ENCODE data around the gene UBQLNL.

Gene UBQLNL

GRCh38 chr11:5516599-5516998 is at the start of gene UBQLNL:
Gene UBQLNL, minus strand, starts transcription at chr11:5516699. Its CDS starts 258 bp downstream, at chr11:5516441.
- no peak for DNase-seq (ENCODE audit: low spot score)

- DNase-seq (ENCODE audit: low spot score), result no peak
Measured at GRCh38 chr11:5564259-5565019, 47.9 kb upstream of the UBQLNL start.

GRCh38 chr11:5557751-5558150 is 41.3 kb upstream of the UBQLNL start:
- DNase-seq (ENCODE audit: low spot score), result no peak

- DNase-seq (ENCODE audit: low spot score), result no peak
Measured at GRCh38 chr11:5556596-5557188, 40.2 kb upstream of the UBQLNL start.

GRCh38 chr11:5553343-5553742 is 36.8 kb upstream of the UBQLNL start:
- no peak for DNase-seq (ENCODE audit: low spot score)

GRCh38 chr11:5550440-5551095 is 34.1 kb upstream of the UBQLNL start:
- DNase-seq (ENCODE audit: low spot score), result no peak

- DNase-seq (ENCODE audit: low spot score), result no peak
Measured at GRCh38 chr11:5548440-5548839, 31.9 kb upstream of the UBQLNL start, which contains the start of gene OR52H1. Gene OR52H1, minus strand, starts transcription at chr11:5548540. Its CDS starts 3,035 bp downstream, at chr11:5545505.

- DNase-seq (ENCODE audit: low spot score), result no peak
Measured at GRCh38 chr11:5547982-5548381, 31.5 kb upstream of the UBQLNL start.

- no peak for DNase-seq (ENCODE audit: low spot score)
Measured at GRCh38 chr11:5546457-5546856, 30.0 kb upstream of the UBQLNL start.

GRCh38 chr11:5541427-5541826 is 24.9 kb upstream of the UBQLNL start:
- no peak for DNase-seq (ENCODE audit: low spot score)

GRCh38 chr11:5536482-5536881 is 20.0 kb upstream of the UBQLNL start:
- no peak for DNase-seq (ENCODE audit: low spot score)

GRCh38 chr11:5534046-5534445 is 17.5 kb upstream of the UBQLNL start:
- no peak for DNase-seq (ENCODE audit: low spot score)

- no peak for DNase-seq (ENCODE audit: low spot score)
Measured at GRCh38 chr11:5531053-5531831, 14.7 kb upstream of the UBQLNL start.

- no peak for DNase-seq (ENCODE audit: low spot score)
Measured at GRCh38 chr11:5528495-5528894, 12.0 kb upstream of the UBQLNL start.

- no peak for DNase-seq (ENCODE audit: low spot score)
Measured at GRCh38 chr11:5527716-5528115, 11.2 kb upstream of the UBQLNL start.

GRCh38 chr11:5524756-5525155 is 8.3 kb upstream of the UBQLNL start:
- no peak for DNase-seq (ENCODE audit: low spot score)

- peak; percentile 3 for DNase-seq (ENCODE audit: low spot score)
Measured at GRCh38 chr11:5522308-5522707, 5.8 kb upstream of the UBQLNL start.

GRCh38 chr11:5521540-5521939 is 5.0 kb upstream of the UBQLNL start:
- no peak for DNase-seq (ENCODE audit: low spot score)

GRCh38 chr11:5514841-5515240 is 1.7 kb downstream of the UBQLNL start:
- DNase-seq (ENCODE audit: low spot score), result no peak

GRCh38 chr11:5509803-5510202 is 6.7 kb downstream of the UBQLNL start, which contains the start of gene UBQLN3:
Gene UBQLN3, minus strand, starts transcription at chr11:5509957. Its CDS starts 399 bp downstream, at chr11:5509558.
- no peak for DNase-seq (ENCODE audit: low spot score)

- DNase-seq (ENCODE audit: low spot score), result no peak
Measured at GRCh38 chr11:5508605-5509004, 7.9 kb downstream of the UBQLNL start.

- DNase-seq (ENCODE audit: low spot score), result no peak
Measured at GRCh38 chr11:5507933-5508305, 8.6 kb downstream of the UBQLNL start.

All from LoVo (cell line).